ENCODE data around the gene ROM1.
A peak's percentile ranks its signal among the peaks of the same experiment; 100 is the strongest.
"Not testable (repeated sequence)": the region's sequence is repeated elsewhere in the genome, so short reads cannot be mapped to it uniquely, and the experiment has no call there.

ROM1 gene

DNA sequence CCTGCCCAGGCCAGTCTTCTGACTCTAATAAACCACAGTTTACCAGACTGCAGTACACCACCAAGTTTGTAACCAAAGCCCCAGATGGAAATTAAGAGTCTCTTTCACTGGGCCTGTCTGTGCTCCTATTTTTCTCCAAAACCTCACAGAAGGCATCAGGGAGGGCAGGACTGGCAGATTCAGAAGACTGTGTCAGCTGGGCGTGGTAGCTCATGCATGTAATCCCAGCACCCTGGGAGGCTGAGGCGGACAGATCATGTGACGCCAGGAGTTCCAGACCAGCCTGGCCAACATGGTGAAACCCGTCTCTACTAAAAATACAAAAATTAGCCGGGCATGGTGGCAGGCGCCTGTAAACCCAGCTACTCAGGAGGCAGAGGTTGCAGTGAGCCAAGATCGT lies 27.7 kb upstream of the ROM1 start:
- not testable (repeated sequence) for DNase-seq (ENCODE audit: extremely low read depth in 1 of 2, low read depth in 1 of 2)

GRCh38 chr11:62588966-62589637 lies 24.0 kb upstream of the ROM1 start:
- no peak for DNase-seq (ENCODE audit: extremely low read depth in 1 of 2, low read depth in 1 of 2)

DNA sequence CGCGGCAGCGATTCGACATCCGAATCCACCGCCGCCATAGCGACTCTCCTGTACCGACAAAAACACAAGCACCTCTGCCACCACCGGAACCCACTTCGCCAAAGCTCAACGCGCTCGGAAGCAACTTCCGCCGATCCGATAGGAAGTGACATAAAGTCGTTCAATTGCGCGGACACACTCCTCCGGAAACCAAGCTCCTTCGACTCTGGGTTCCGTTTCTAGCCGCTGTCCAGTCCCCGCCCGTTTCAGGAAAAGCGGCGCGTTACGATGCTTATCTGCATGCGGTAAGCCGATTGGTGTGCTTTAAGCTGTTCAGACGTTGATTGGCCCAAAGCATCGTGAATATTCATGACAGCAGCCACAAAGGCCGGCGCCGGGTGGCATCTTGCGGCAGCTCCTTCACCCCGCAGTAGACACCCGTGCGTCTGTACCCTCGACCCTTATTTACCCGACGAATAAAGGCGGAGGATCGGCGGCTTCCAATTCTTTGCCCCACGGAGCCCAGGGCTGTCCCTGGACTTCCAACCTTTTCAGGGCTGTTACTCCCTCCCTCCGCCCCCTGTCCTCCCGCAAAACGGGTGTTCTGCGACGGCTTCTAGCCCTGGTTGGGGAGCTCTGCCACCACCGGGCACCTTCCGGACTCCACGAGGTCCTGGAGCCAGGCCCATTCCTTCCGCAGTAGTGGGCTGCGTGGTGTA lies 21.5 kb upstream of the ROM1 start, which contains the start of gene TUT1:
TUT1 (minus strand) TSS at position 76 of the 698 bp plus-strand sequence; CDS start at position 38, 38 bp downstream.
- DNase-seq (ENCODE audit: extremely low read depth in 1 of 2, low read depth in 1 of 2) = peak; percentile 85 to 95

DNA sequence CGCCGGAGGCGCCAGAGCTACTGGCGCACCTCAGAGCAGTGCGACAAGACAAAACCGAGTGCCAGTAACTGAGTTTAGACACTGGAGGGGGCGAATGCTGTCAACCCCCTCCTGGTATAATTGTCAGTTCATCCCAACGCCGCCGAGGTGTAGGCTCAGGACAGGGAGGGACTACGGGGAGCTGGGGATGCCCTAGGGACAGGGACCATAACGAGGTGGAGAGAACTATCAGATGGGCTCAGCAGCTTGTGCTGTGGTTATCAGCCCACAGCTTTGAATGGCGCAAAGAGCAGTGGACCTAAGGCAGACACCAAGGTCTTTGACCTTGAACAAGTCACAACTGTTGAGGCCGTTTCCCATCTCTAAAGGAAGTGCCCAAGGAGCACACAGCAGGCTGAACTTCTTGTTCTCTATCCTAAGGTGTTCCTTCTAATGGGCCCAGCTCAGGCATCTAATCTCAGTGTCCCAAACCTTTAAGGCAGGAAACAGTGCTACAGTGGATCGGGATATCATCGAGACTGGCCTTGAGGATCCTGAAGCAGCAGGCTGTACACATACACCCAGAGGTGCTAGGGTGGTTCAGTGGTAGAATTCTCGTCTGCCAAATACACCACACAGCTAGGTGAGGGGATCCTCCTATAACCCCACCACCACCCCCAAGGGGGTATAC lies 20.8 kb upstream of the ROM1 start:
- no peak for DNase-seq (ENCODE audit: extremely low read depth in 1 of 2, low read depth in 1 of 2)

DNA sequence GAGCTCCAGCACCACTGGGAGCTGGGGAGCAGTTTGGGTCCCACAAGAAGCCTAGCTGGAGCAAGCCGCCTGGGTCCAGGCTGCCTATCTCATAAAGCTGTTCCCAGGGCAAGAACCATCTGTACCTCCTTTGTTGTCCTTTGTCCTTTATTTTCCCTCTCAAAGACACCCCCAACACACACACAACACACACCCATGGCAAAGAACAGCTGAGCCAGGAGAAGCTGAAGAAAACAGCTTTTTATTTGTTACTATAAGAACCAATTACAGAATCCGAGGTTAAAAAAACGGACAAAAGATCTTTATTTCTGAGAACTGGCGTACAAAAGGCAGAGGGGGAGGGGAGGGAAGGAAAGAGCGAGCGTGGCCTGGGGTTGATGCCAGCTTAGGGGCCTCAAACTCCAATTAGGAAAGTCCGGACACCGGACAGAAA lies 20.1 kb upstream of the ROM1 start:
- no peak for DNase-seq (ENCODE audit: extremely low read depth in 1 of 2, low read depth in 1 of 2)

GRCh38 chr11:62593434-62594044 lies 19.5 kb upstream of the ROM1 start:
- DNase-seq (ENCODE audit: extremely low read depth in 1 of 2, low read depth in 1 of 2) = peak in 1 of 2 donors; percentile 64

DNA sequence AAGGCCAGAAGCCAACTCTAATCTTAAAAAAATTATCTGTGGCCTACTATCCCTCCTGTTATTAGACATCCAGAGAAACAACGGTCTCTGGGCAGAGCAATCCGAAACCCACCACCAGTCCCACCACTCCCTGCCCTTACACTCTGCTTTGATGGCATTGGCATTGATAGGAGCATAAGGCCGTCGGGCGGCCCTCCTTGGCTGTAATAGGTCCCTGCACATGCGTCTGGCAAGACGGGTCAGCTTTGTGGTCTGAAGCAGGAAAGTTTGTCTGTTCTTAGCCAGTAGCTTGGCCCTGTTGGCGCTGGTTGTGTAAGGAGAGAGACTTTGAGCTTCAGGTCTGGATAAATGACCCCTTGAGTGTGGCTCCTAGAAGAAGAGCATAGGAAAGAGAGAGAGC lies 17.9 kb upstream of the ROM1 start:
- no peak for DNase-seq (ENCODE audit: extremely low read depth in 1 of 2, low read depth in 1 of 2)

GRCh38 chr11:62599069-62599696 lies 13.9 kb upstream of the ROM1 start:
- DNase-seq (ENCODE audit: extremely low read depth in 1 of 2, low read depth in 1 of 2) = peak; percentile 86 to 91

DNA sequence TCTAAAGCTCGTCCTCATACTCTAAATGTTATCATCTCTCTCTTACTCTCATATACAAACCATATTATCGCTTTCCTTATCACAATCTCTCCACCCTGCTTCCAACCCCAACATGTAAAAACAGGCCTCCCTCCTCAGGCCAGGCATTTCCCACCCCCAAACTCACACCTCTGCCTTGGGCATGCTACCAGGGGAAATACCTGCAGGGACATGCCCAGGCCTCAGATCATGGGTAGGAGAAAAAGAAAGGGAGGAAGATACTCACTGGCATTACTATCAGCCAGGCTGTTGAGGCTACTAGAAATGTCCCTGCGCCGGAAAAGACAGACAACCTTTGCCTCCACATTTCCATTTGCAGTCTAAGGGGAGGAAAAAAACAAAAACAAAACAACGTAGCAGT lies 13.2 kb upstream of the ROM1 start:
- DNase-seq (ENCODE audit: extremely low read depth in 1 of 2, low read depth in 1 of 2) = no peak

DNA sequence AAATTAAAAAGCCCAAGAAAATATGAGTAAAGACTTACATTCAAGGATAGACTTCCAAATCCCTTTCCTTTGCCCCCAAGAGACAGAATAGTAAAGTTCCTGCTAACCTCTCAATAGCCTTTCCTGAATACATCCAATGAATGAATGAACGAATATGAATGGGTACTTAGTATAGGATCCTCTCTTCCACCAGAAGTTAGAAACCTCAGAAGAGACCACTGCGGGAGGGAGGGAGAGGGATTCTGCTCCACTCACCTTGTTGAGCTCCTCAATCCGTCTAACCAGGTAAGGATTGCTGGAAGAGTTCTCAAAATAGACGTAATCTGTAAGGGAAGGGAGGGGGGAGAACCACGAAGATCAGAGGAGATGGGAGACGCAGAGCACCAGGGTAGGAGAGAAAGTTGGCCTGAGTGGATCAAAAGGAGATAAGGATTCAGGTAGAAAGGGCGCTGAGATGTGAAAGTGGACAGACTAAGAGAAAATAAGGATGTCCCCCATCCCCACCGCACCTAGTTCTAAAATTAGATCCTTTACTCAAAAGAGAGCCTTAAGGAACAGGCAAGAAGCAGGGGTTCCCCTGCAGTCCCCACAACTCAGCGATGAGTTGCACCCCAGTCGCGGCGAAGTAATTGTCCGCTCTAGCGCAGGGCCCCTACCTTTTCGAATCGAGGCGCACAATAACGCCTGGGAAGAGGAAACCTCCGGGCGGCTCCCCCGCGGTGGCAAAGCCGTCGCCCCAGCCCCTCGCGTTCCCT lies 12.5 kb upstream of the ROM1 start:
- DNase-seq (ENCODE audit: extremely low read depth in 1 of 2, low read depth in 1 of 2) = no peak

DNA sequence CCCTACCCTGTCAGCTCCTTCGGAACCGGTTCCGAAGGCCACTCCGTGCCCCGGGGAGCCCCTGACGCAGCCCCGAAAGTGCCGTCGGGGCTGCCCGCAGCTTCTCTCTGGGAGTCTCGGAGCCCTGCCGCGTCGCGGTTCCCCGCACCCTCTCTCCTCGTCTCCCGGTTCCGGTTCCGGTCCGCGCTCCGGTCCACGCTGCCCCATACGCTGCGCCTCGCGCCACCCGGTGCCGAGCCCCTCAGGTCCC lies 12.0 kb upstream of the ROM1 start:
- DNase-seq (ENCODE audit: extremely low read depth in 1 of 2, low read depth in 1 of 2) = no peak

GRCh38 chr11:62601372-62602140 lies 11.5 kb upstream of the ROM1 start, which contains the start of gene MTA2:
Gene MTA2 (minus strand): TSS chr11:62601865. CDS start chr11:62601450, 415 bp downstream.
- DNase-seq (ENCODE audit: extremely low read depth in 1 of 2, low read depth in 1 of 2) = peak; percentile 98

DNA sequence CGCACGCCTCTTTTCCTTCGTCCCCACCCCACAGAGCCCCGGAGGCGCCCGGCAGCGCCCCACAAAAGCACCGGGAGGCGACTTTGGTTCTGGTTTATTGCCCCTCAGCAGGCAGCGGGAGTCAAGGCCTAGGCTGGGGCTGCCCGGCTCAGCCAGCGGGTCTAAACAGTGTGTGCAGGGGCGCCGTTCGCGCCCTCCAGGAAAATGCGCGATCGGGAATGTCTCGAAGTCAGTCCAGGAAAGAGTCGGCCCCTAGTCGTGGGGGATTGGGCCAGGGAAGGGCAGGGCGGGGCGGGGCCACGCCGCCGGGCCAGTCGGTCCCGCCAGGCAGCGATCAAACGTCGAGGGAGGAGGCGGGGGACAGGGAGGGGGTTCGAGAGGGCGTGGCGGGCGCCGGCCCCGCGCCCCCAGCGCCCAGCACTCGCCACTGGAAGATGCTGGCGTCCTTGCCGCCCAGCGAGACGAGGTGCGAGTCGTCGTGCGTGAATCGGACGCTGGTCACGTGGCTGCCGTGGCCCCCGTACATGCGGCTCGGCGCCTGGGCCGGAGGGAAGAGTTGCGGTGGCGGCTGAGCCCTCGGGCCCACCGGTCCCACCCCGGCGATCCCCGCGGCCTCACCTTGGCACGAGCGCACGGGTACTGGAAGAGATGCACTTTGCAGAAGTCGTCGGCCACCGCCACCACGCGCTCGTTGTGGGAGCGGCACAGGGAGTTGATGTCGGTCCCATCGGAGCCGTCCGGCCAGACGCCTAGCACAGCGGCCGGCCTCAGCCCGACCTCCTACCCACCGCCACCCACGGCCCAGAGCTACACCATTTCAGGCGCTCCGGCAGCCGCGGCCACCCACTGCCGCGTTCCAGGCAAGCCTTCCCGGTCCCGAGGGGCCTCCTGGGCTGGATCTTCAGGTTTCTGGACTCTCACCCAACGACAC lies 10.7 kb upstream of the ROM1 start:
- DNase-seq (ENCODE audit: extremely low read depth in 1 of 2, low read depth in 1 of 2) = no peak

DNA sequence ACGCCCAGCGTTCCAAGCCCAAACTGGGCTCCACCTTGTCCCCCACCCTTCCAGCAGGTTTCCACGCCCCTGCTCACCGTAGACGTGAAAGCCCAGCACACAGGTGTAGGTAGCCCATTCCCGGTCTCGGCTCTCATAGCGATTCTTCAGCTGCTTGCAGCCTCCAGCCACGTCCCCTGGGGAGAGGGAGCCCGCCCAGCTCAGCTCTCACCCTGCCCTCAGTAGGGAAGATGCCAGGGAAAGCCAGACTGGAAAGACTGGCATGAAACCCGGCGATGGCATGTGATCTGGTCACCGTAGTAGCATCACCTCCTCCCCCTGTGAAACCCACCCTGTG lies 10.0 kb upstream of the ROM1 start:
- no peak for DNase-seq (ENCODE audit: extremely low read depth in 1 of 2, low read depth in 1 of 2)

DNA sequence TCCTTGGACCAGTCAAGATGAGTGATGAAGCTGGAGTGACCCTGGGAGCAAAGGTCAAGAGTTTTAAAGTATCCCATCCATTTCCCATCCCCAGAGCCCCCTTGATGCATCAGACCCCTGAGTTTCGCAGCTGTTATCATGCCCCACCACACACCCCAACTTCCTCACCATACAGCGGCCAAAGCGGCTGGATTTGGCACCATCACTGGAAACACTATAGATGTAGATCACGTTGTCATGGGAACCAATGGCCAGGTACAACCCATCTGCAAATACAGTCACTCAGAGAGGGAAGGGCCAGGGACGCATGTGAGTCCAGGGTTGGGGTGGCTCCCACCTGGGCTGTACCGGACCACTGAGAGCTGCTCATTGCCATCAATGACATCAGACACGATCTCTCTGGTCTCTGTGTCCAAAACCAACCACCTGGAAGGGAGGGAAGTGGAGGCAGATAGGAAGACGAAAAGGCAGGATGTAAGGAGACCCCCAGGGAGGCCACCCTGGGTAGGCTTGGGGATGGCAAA lies 9.2 kb upstream of the ROM1 start:
- DNase-seq (ENCODE audit: extremely low read depth in 1 of 2, low read depth in 1 of 2) = no peak

- no peak for DNase-seq (ENCODE audit: extremely low read depth in 1 of 2, low read depth in 1 of 2)
Observed at GRCh38 chr11:62604460-62605120, 8.5 kb upstream of the ROM1 start.

- no peak for DNase-seq (ENCODE audit: extremely low read depth in 1 of 2, low read depth in 1 of 2)
Observed at GRCh38 chr11:62605467-62605866, 7.6 kb upstream of the ROM1 start.

- DNase-seq (ENCODE audit: extremely low read depth in 1 of 2, low read depth in 1 of 2) = no peak
Observed at GRCh38 chr11:62605902-62606301, 7.2 kb upstream of the ROM1 start.

All from activated CD8-positive, alpha-beta memory T cell treated with anti-CD3 and anti-CD28 coated beads for 1 hour (primary cell).